Mucosa of descending colon (tissue), 3 donors: ENCODE results near the gene SPTBN2. TPM values are rescaled to one million over a fixed set of nuclear protein-coding genes. Genes with fewer than 3 reads are reported as not detected.

Experiments used
- ATAC-seq: fragments of 200-7000 bp; cut with Tn5 transposase; one replicate; pipeline ENCODE4 v1.9.1; 2020; ENCODE audit warnings: mild to moderate bottlenecking, moderate library complexity
- DNase-seq, 3 donors: peaks; one replicate each; pipeline ENCODE4 v3.0.0-alpha.2; 2020
- H3K36me3 ChIP-seq: fragments of 200-600 bp; one replicate; pipeline ENCODE4 v1.8.0; 2021; ENCODE audit warnings: low read depth, mild to moderate bottlenecking
- H3K4me1 ChIP-seq: fragments of 200-600 bp; one replicate; pipeline ENCODE4 v1.8.0; 2021; ENCODE audit warnings: low read depth, mild to moderate bottlenecking
- H3K4me3 ChIP-seq: fragments of 200-600 bp; one replicate; pipeline ENCODE4 v1.8.0; 2021; ENCODE audit warnings: mild to moderate bottlenecking
- H3K9me3 ChIP-seq: fragments of 200-600 bp; one replicate; pipeline ENCODE4 v1.8.0; 2021; ENCODE audit warnings: mild to moderate bottlenecking
- intact Hi-C, 2 donors: fragments of 100-400 bp; cut with DNase I in 1 of 2; cut with micrococcal nuclease in 1 of 2; formaldehyde crosslinking; loops; one replicate each; pipeline versions ENCODE4 v1.11.0 to v1.11.1; 2022; cut with DNase I, micrococcal nuclease
- total RNA-seq, 3 donors: library from RNA; stranded (reverse); fragmentation: NEBNext Ultra II Directional in 2 of 3; extraction: Animal tissue kit (Norgen Biotek cat#: 25700) in 2 of 3; gene quantifications; one replicate each; pipeline versions ENCODE4 v1.2.1 to v1.2.4, GENCODE V29; 2021 to 2023
- TF ChIP-seq, protein P1 (sequence below): fragments of 200-600 bp; IDR thresholded peaks from one replicate; pipeline ENCODE4 v1.8.0; 2022; ENCODE audit warnings: antibody characterized with exemption, mild to moderate bottlenecking
- donor health status: DM: no; HTN: no; CAD: no; lungs with moderate emphysema.
- donor health status: DM: no; HTN: no; CAD: no.
- donor health status: DM: no; HTN: yes; CAD: no.

SPTBN2 gene
- total RNA-seq, 3 donors from 2014 or later: 3.7 to 10.0 (median 6.3) TPM

- intact Hi-C loops: no loop called here
- ATAC-seq (no peak), DNase-seq (no peak)
- TF ChIP-seq, protein P1, sequence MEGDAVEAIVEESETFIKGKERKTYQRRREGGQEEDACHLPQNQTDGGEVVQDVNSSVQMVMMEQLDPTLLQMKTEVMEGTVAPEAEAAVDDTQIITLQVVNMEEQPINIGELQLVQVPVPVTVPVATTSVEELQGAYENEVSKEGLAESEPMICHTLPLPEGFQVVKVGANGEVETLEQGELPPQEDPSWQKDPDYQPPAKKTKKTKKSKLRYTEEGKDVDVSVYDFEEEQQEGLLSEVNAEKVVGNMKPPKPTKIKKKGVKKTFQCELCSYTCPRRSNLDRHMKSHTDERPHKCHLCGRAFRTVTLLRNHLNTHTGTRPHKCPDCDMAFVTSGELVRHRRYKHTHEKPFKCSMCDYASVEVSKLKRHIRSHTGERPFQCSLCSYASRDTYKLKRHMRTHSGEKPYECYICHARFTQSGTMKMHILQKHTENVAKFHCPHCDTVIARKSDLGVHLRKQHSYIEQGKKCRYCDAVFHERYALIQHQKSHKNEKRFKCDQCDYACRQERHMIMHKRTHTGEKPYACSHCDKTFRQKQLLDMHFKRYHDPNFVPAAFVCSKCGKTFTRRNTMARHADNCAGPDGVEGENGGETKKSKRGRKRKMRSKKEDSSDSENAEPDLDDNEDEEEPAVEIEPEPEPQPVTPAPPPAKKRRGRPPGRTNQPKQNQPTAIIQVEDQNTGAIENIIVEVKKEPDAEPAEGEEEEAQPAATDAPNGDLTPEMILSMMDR: no peak
- H3K36me3 ChIP-seq: no peaks in the 10 kb centered on the region
- no peak overlapping the region for H3K4me3 ChIP-seq
- H3K9me3 ChIP-seq: no peaks in the 10 kb centered on the region
- no peaks in the 10 kb centered on the region for H3K4me1 ChIP-seq
Observed at GRCh38 chr11:66700742-66701141, 28.3 kb downstream of the SPTBN2 start.

GRCh38 chr11:66700337-66700736, 28.7 kb downstream of the SPTBN2 start:
- peak; percentile 23 for ATAC-seq
- Histone ChIP-seq H3K4me1 (no peaks in the 10 kb centered on the region), H3K36me3 (no peaks in the 10 kb centered on the region), H3K9me3 (no peaks in the 10 kb centered on the region), H3K4me3 (no peak overlapping the region)
- intact Hi-C loops: no loop called here
- TF ChIP-seq, protein P1: no peak
- no peak for DNase-seq

- Histone ChIP-seq H3K36me3 (no peaks in the 10 kb centered on the region), H3K4me1 (no peaks in the 10 kb centered on the region), H3K4me3 (no peak overlapping the region), H3K9me3 (no peaks in the 10 kb centered on the region)
- intact Hi-C loops: loop anchor here in 1 of 2 donors (5.0 kb wide), 1 partner anchor 134 kb away; no protein-coding TSS in a partner anchor
- ATAC-seq (no peak), DNase-seq (peak in 1 of 3 donors; percentile 25)
- TF ChIP-seq, protein P1: no peak
Observed at GRCh38 chr11:66698491-66698890, 30.5 kb downstream of the SPTBN2 start.

- no peaks in the 10 kb centered on the region for H3K4me1 ChIP-seq
- DNase-seq: no peak
- no peak for ATAC-seq
- no peaks in the 10 kb centered on the region for H3K36me3 ChIP-seq
- TF ChIP-seq, protein P1: no peak
- no peak overlapping the region for H3K4me3 ChIP-seq
- intact Hi-C loops: loop anchor here in 1 of 2 donors (5.0 kb wide), 1 partner anchor 134 kb away; no protein-coding TSS in a partner anchor
- no peaks in the 10 kb centered on the region for H3K9me3 ChIP-seq
Observed at GRCh38 chr11:66697988-66698387, 31.0 kb downstream of the SPTBN2 start.

GRCh38 chr11:66696146-66696545, 32.9 kb downstream of the SPTBN2 start:
- Histone ChIP-seq H3K9me3 (no peaks in the 10 kb centered on the region), H3K4me3 (no peak overlapping the region), H3K4me1 (no peaks in the 10 kb centered on the region), H3K36me3 (no peaks in the 10 kb centered on the region)
- intact Hi-C loops: loop anchor here in 1 of 2 donors (5.0 kb wide), 1 partner anchor 136 kb away; no protein-coding TSS in a partner anchor
- TF ChIP-seq, protein P1: no peak
- peak in 1 of 3 donors; percentile 27 for DNase-seq
- no peak for ATAC-seq
